HG02885 (cell line): ENCODE measurements around the gene BARHL1.

Experiments
- ATAC-seq: cut with Tn5 transposase; IDR thresholded peaks from one replicate; pipeline ENCODE4 v1.9.1; 2021; ENCODE audit warnings: mild to moderate bottlenecking; ENCODE audit not compliant: unreplicated experiment, poor library complexity

BARHL1 gene

DNA sequence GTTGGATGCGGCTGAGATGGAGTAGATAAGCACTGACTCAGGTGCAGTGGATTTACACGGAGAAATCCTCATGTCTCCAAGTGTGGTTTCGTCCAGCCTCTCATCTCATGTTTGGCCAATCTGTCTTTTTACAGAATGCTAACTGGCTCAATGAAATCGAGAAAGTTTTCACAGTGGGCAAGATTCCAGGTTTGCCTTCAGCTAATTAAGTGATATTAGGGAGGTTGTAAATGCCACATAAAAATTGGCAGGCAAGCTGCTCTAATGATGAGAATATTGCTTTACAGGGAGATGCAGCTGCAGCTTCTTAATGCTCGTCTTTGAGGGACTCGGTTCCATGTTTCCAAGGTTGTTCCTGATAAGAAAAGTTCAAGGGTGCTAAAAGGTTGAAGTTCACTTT, 23.7 kb downstream of the BARHL1 start:
- ATAC-seq = no peak

DNA sequence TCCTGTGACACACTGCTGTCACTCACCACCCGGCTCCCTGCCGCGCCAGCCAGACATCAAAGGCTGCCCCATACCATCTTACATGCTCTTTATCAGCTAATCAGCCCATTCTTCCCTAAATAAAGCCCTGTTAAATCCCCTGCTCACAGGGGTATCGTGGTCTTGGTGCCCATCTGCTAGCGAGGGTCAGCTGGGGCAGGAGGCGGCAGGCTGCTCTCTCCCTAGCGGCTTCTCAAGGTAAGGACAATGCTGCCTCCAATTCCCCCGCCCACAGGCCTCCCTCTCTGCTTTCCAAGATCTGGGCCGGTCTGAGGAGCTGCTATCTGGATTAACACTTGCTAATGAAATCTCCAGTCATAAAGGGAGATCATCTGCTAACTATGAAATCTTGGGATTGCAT, 26.8 kb downstream of the BARHL1 start:
- ATAC-seq = no peak

DNA sequence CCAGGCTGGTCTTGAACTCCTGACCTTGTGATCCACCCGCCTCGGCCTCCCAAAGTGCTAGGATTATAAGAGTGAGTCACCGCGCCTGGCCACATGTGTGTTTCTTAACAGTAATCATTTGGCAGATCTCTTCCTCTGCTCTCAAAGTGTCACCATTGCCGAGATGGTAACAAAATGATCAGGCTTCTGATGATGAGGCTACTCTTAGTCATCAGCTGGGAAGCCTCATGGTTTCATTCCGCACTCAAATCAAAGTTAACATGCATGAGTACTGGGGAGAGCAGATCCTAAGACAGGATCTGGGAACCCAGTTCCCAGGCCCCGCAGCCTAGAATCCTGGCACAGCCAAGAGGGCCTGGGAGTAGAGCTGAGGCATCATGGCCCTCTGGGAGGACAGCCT, 27.4 kb downstream of the BARHL1 start:
- ATAC-seq = no peak

DNA sequence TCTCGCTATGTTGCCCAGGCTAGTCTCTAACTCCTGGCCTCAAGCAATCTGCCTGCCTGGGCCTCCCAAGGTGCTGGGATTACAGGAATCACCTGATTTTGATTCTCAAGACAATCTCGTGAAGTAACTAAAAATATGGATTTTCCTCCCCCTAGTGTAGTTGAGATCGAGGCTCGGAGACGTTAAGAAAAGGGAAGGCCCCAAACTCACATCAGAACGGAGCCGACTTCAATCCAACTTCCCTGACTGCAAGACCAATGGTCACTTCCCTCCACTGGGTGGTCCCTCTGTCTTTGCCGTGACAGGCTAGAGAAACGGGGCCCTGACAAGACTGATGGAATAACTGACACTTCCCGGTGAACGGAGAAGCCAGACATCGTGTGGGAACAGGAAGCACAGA, 28.3 kb downstream of the BARHL1 start:
- no peak for ATAC-seq

DNA sequence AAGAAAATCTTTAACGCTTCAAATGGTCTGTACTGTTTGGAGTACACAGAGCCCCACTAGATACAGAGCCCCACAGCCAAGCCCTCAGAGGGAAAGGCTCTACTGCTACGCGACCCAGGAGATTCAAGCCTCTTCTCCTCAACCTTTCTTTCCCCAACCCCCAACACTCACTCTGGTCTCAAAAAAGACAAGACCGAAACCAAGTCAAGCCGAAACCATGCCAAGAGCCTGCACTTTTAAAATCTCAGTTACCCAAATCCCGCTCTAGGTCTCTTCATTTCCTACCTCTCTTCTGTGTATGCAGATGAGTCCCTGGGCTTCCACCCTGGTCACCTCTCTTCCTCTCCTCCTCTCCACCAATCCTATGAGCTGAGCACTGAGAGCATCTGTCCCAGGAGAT, 31.9 kb downstream of the BARHL1 start:
- no peak for ATAC-seq

DNA sequence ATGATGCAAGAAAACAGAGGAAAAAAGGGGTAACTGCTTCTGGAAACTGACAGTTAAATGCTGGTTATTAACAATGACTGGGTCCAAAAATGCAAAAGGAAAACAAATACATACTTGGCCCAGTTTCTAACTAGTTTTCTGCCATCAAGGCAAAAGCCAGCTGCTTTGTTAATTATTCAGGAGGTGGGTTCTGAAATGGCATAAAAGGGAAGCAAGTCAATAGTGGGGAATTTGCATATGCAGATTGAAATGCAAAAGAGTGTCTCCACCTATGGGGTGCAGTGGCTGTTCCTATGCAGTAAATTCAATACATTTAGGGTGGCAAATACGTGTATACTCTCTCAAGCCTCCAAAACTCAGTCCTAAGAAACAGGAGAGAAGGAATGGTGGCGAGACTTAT, 33.4 kb downstream of the BARHL1 start:
- no peak for ATAC-seq

DNA sequence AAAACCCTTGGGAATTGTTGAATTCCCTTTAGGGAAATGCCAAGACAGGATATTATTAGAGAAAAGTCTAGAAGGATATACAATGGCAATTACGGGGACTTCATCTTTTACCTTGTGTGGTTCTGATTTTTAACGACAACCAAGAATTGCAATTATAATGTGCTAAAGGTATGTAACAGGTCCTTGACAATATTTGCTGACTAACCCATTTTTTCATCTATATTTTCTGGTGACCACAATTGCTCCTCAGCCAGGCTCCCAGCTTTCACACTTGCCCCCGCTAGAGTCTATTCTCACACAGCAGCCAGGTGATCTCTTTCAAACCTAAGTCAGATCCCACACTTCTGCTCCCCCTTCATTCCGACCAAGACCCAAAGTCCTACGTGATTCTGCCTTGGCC, 34.3 kb downstream of the BARHL1 start:
- ATAC-seq = no peak

DNA sequence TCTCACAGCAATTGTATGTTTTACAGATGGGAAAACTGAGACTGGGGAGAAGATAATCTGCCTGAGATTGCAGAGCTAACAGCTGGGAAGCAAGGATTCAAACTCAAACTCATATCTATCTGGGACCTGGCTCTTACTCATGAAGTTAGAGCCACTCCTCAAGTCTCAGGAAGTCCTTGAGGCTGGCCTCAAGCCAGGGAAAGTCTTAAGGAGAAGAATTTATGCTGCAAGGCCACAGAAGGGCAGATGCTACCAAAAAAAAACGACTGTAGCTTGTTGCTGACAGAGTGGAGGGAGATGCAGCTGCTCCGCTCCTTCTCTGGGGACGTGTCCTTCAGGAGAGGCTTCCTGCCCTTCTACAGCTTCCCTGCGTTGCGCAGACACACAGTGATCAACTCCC, 39.8 kb downstream of the BARHL1 start:
- ATAC-seq = no peak

DNA sequence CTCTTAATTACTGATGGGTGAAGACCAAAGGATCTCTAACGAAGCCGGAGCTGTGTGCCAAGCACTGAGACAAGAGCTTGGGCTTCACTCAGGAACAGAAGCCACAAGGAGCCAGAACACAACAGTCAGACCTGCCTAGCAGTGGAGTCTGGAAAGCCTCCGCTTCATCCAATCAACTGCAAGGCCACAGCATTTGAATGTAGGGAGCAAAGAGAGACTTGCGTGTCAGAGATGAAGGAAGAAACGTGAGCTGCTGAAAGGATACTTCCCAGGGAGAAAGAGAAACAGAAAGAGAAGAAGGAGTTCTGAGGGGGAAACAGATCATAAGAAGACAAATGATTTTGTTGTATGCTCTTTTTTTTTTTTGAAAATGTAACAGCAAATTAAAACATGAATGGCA, 43.9 kb downstream of the BARHL1 start:
- no peak for ATAC-seq

DNA sequence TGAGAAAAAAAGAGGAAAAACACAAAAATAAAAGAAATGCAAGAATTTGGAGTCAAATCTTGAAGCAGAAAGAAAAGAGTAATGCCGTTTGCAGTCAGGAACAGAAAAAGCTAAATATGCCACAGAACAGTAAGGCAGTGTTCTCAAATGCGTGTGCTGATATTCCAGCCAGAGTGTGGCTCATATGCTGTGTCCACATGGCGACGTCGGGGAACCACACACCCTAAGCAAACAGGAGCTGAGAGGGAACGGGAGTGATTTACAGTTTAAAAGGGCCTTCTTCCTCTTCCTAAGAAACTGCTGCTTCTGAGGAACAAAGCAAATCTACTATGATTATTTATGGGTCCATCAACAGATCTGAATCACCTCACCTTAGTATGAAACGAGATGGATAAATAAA, 44.7 kb downstream of the BARHL1 start:
- ATAC-seq = no peak

DNA sequence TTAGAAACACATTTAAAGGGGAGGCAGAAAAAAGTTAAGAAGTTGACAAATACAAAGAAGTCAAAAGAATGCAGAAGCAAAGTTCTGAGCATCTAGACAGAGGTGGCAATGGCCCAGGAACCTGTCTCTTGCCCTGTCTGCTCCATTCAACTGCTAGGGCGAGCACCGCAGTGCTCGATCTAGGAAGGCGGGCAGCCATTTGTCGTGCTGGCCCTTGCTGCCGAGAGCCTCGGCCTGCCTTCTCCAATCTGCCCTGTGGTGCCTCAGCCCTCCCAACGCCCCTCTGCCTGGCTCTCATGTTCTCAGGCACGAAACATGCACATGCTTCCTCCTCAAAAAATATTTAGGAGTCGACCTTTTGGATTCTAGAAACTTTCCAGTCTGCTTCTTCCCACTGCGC, 45.2 kb downstream of the BARHL1 start:
- no peak for ATAC-seq

DNA sequence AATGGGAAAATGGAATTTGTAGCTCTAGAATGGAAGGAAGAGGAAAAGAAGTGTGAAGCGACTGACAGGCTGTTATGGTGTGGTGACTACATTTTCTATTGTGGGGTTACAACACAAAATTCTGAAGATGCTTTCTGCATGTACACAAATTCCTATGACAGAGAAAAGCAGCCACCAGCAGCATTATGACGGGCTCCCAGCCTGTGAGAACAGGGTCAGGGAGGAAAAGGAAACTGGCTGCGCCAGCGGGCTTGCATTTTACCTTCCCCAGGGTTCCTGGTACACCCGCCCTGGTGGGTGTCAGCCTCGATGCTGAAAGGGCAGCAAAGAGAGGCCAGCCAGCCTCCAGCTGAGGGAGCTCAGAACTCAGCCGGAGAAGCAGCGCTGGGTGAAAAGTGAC, 46.3 kb downstream of the BARHL1 start:
- ATAC-seq = no peak

DNA sequence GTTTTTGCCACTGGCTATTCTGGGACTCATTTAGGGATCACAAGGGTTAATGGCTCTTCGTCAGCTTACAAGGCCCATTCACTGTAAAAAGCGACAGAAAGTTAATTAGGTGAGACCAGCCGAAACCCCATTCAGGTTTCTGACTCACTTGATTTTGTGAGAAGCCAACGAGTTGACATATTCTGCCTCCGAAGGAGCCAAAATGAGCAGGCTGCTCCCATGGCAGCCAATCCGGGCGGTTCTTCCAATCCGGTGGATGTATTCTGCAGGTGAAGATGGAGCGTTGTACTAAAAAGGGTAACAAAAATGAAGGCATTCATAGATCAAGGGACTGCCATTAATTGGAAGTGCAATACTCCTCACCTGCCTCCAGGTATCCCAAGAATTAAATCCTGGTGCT, 47.7 kb downstream of the BARHL1 start:
- ATAC-seq = no peak

DNA sequence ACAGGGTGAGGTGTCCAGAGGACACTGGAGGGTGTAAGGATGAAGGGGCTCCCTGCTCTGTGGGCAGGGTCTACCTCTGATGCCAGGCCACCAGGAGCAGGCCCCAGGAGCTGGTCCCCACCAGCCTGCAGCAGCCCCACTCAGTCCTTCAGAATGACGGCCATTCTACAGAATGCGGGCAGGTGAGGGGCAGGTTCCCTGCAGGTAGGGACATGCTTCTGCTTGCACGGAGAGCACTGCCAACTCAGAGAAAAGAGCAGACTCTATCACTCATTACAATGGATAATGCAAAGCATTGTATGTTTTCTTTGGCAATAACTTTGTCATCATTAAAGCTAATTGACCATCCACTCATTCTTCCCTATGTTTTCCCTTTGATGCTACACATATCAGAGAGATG, 48.4 kb downstream of the BARHL1 start:
- no peak for ATAC-seq

DNA sequence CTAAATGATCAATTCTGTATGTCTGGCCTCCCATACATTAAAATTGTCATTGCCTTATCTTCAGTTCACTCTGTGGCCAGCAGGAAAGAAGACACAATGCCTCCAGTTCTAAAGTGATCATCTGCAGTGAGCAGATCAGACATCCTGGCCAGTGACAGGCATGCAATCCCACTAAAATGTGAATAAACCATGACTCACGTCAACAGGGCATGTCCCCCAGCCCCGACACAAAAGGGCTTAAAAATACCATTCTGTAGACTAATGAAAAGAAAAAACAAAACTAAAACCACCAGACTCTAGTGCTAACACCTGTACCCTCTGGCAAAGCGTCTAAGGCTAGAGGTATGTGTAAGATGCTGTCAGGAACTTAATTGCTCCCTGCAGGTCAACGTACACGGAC, 48.9 kb downstream of the BARHL1 start:
- no peak for ATAC-seq

DNA sequence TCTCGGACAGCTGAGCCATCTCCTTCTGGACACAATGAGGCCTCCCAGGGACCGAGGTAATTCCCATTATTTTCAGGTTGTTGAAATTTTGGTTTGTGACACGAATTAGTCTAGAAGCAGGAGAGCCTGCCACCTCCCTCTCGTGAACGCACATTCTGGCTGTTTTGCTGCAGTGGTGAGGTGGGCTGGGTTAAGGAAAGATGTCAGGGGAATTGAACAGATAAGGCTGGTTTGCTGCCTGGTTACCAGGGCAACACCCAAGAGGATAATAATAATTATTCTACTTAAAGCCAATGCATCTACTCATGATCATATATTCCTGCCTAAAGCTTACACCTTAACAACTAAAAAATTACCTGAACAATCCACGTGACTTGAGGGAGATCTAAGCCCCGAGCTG, 49.3 kb downstream of the BARHL1 start:
- no peak for ATAC-seq

DNA sequence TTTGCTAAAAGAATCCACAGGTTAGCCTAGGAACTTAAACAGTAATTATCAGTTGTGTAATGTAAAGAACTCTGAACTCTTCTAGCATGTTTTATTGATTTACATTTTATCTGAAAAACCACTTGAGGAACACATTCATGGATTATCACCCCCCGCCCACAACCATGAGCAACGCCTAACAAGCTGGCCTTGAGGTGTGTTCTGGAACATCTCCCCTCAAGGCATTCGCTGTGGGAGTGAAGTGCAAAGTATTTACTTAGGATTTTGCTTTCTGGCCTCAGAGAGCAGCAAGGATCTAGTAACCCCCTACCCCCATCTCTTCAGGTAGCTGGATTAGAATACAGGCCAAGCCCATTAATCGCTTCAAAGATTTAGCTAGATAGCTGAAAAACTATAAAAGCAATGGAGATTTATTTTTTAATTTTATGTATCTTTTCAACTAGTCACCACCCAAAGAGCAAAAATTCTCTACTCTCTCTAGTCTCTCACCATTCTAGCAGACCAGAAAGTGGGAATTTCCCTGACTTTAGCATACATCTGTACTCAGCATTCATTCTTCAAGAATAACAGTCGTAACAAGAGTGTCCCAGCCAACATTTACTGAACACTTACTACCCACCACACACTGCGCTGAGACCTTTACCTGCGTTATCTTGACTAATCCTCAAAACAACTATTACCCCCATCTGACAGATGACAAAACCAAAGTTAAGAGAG, 50.2 kb downstream of the BARHL1 start:
- ATAC-seq = no peak

DNA sequence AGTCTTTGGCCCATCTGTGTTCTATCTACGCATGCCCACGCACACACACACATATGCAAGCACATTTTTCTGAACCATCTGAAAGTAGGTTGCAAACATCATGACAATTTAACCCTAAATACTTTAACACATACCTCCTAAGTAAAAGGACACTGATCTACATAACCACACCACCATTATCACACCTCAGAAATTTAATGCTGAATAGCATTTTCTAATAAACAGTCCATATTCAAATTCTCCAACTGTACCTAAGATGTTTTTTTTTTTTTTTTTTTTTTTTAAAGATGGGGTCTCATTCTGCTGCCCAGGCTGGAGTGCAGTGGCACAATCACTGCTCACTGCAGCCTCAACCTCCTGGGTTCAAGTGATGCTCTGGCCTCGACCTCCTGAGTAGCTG, 51.9 kb downstream of the BARHL1 start:
- ATAC-seq = no peak

DNA sequence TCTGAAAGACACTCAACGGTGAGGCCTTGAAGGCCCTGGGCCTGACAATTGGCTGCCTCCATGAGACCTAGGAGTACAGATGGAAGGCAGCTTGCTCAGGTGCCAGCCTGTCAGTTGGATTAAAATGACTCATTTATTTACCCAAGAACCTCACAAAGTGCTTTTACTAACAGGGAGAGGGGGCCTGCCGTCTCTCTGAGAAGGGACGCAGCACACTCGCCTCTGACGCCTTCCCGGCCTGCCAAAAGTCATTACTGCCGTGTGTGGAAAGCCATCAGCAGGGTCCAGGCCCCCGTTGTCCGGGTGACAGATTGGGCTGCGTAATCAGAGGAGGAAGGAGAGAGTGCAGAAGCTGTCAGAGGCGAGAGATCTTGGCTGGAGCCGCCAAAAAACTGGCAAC, 54.9 kb downstream of the BARHL1 start:
- no peak for ATAC-seq

DNA sequence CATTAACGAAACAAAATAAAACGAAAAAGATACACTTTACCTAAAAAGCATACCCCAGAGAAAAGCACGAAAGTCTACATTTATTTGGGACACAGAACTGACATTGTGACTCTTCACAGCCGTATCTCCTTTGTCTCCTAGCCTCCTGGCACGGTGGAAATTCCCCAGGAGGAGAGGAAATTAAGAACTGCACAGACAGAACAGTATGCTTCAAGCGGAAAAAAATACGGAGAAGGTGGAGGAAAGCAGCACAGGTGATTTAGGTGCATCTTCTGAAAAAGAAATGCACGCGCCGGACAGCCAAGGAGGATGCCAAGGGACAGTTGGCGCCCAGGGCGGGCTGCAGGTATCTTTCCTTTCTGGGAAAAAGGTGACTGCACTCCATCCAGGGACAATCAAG, 55.4 kb downstream of the BARHL1 start:
- no peak for ATAC-seq

DNA sequence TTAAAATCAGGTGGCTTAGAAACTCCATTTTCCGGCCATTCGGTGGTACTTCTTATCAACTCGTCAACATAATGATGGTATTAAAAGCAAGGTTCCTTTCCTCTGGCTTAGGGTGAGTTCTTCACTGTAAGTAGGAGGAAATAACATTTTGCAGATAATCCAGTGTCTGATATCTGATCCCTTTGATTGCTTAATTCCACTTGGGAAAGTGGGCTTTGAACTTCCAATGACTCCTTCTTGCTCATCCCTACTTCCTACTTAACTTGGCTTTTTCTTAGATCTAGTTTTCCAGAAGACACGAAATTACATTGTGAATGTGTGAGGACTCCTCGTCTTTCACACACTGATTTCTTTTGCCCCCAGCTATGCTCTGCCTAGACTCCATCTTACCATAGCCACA, 55.8 kb downstream of the BARHL1 start:
- no peak for ATAC-seq

DNA sequence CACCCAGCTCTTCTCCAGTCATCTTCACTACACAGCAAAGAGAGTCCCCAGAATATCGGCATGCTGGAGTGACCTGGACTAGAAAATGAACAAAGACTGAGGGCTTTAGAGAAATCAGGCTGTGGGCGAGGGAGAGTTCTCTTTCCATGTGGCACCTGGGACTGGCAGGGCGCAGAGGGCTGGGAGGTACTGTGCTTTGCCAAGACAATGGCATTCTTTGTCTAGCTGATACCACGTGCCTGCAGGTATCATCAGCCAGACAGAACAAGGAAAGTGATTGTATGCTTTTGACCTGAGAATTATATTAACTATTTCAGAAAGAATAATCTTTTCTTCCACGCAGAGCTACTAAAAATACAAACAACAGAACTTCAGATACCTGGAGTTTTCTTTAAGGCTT, 56.9 kb downstream of the BARHL1 start:
- no peak for ATAC-seq
